Measurements from ENCODE around the gene BRME1.

The BRME1 gene

DNA sequence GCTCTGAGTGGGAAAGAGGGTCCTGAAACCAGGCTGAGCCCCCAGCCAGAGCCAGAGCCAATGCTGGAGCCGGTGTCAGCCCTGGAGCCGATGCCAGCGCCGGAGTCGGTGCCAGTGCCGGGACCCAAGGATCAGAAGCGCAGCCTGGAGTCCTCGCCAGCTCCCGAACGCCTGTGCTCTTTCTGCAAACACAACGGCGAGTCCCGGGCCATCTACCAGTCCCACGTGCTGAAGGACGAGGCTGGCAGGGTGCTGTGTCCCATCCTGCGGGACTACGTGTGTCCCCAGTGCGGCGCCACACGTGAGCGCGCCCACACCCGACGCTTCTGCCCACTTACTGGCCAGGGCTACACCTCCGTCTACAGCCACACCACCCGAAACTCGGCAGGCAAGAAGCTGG is 28.6 kb downstream of the BRME1 start:
- no peak for DNase-seq (ENCODE audit: low read depth in 2 of 2)
- H3K4me3 ChIP-seq (replicated peaks in 1 of 2; ENCODE audit: low read depth in 2 of 2, low read length in 2 of 2) = no peak overlapping the region
- TF ChIP-seq, protein P1, sequence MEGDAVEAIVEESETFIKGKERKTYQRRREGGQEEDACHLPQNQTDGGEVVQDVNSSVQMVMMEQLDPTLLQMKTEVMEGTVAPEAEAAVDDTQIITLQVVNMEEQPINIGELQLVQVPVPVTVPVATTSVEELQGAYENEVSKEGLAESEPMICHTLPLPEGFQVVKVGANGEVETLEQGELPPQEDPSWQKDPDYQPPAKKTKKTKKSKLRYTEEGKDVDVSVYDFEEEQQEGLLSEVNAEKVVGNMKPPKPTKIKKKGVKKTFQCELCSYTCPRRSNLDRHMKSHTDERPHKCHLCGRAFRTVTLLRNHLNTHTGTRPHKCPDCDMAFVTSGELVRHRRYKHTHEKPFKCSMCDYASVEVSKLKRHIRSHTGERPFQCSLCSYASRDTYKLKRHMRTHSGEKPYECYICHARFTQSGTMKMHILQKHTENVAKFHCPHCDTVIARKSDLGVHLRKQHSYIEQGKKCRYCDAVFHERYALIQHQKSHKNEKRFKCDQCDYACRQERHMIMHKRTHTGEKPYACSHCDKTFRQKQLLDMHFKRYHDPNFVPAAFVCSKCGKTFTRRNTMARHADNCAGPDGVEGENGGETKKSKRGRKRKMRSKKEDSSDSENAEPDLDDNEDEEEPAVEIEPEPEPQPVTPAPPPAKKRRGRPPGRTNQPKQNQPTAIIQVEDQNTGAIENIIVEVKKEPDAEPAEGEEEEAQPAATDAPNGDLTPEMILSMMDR (IDR thresholded peaks at IDR 0.05; ENCODE audit: low read depth, low read length) = no peak

DNA sequence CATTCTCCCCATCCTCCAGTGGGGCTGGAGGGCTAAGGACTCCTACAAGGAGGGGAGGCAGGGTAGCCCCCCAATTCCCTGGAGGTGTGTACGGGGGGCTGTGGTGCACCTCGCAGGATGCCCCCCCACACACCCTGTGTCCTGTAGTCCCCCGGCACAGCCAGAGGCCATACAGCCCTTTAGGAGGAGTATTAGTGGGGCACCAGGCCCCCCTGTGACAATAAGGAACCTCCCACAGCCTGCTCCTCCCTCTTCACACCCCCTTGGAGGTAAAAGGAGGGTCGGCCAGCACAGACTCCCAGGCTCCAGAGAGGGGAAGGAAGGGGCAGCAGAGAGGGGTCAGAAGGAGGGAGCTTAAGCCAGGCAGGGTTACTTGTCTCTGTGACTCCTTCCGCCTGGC is 29.1 kb downstream of the BRME1 start, which contains the start of gene NANOS3:
NANOS3 (plus strand) TSS at position 301 of the 400 bp plus-strand sequence. CDS start 115 bp downstream, outside the sequence.
- TF ChIP-seq, protein P1 (IDR thresholded peaks at IDR 0.05; ENCODE audit: low read depth, low read length) = no peak
- no peak within 1 kb of the TSS for H3K4me3 ChIP-seq (replicated peaks in 1 of 2; ENCODE audit: low read depth in 2 of 2, low read length in 2 of 2)

DNA sequence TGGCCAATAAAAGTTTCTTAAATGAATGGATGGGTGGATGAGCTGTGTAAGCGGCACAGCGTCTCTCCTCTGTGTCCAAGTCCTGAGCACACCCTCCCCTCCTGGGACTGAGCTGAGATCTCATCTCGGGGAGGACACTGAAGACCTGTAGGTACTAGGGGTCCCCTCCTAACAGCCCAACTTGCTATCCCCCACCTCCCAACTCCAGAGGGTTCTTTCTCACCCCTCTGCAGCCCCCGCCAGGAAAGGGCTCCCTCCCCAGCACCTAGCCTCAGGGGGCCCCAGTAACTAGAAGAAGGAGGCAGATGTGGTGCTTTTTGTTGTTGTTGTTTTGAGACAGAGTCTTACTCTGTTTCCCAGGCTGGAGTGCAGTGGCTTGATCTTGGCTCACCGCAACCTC is 30.1 kb downstream of the BRME1 start:
- H3K4me3 ChIP-seq (replicated peaks in 1 of 2; ENCODE audit: low read depth in 2 of 2, low read length in 2 of 2) = no peak overlapping the region
- TF ChIP-seq, protein P1 (IDR thresholded peaks at IDR 0.05; ENCODE audit: low read depth, low read length) = no peak
- DNase-seq (ENCODE audit: low read depth in 2 of 2) = no peak

More for the DNA sequence above, 29.1 kb downstream of the BRME1 start, which contains the start of gene NANOS3:
- no peak for DNase-seq (ENCODE audit: low read depth in 2 of 2)

DNA sequence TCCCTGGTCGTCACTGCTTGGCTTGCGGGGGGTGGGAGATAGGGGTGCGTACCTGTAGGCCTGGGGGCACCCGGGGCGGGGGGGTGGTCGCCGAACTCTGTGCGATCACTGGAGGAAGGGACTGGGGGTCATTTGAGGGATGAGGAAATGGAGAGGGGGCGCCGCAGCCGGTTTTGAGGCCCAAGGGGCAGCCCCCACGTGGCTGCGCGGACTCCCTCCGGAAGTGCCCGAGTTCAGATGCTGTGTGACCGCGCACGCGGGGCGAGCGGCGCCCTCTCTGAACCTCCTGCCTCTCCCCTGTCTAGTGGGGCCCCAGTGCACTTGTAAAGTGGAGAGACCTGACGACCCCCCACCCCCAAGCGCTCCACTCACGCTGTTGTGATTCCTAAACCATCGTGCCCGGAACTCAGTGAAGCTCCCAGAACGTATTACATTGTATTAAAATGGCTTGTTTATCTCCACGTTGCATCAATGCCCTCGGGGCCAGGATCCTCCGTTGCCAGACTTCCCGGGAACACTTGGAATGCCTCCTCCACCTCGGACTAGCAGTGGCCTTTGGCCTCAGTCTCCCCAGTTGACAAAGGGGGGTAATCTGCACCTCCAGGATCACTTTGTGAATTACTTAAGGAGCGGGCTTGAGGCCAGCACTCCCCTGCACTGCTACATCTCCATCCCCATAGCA is 31.9 kb downstream of the BRME1 start:
- TF ChIP-seq, protein P1 (IDR thresholded peaks at IDR 0.05; ENCODE audit: low read depth, low read length) = no peak
- no peak overlapping the region for H3K4me3 ChIP-seq (replicated peaks in 1 of 2; ENCODE audit: low read depth in 2 of 2, low read length in 2 of 2)
- no peak for DNase-seq (ENCODE audit: low read depth in 2 of 2)

DNA sequence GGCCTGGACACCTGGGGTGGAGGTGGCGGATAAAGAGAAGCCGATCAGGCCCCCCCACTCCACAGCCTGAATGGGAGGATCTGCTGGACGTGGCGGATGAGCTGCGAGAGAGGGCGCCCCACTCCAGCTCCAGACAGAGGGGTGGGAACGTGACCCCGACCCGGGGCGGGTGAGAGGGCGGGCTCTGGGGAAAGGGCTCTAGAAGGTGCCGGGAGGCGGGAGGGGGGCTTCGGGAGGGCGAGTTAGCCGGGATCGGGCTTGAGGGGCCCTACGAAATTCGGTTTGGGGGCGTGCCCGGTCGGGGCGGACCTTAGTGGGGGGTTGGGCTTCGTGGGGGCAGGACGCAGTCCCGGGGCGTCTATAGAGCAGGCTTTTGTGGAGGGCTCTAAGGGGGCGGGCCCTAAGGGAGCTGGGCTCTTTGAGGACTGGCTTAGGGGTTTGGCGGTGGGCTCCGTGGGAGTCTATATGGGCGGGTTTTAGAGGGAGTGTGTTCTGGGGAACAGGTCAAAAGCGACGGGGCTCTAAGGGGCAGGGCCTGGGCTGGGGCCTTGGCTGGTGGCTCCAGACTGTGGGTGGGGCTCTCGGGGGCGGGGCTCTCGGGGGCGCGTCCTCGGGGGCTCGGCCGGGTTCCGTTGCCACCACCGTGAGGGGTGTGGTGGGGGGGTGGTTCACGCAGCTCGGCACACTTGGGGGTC is 33.1 kb downstream of the BRME1 start:
- TF ChIP-seq, protein P1 (IDR thresholded peaks at IDR 0.05; ENCODE audit: low read depth, low read length) = no peak
- H3K4me3 ChIP-seq (replicated peaks in 1 of 2; ENCODE audit: low read depth in 2 of 2, low read length in 2 of 2) = peak overlapping the region in 1 of 2 donors; percentile 31
- no peak for DNase-seq (ENCODE audit: low read depth in 2 of 2)

DNA sequence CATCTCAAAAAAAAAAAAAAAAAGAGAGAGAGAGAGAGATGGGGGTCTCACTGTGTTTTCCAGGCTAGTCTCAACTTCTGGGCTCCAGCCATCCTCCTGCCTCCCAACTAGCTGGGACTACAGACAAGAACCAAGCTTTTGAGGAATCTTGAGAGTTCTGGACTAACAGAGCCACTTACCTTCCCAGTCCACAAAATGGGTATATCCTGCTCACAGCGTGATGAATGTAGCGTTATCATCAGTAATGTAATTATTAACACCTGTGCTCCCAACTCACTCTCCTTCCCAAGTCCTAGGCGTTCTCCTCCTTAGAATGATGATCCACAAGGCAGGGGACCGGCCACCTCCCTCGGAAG is 33.6 kb downstream of the BRME1 start:
- no peak for DNase-seq (ENCODE audit: low read depth in 2 of 2)
- H3K4me3 ChIP-seq (replicated peaks in 1 of 2; ENCODE audit: low read depth in 2 of 2, low read length in 2 of 2) = no peak overlapping the region
- TF ChIP-seq, protein P1 (IDR thresholded peaks at IDR 0.05; ENCODE audit: low read depth, low read length) = no peak

Measured in cardiac fibroblast (primary cell).